A673 (cell line): ENCODE data around the gene IQGAP1. TPM values are rescaled to one million over a fixed set of nuclear protein-coding genes. Genes with fewer than 3 reads are reported as not detected.

Source experiments
- BruUV-seq: library from RNA; stranded (reverse); fragments of 400-500 nt; replicated peaks from 2 replicates; lab custom pipeline; 2021; lab: Mats Ljungman, UMichigan
- CTCF ChIA-PET: fragments of 300-600 bp; sonication (Branson Sonifier 250); formaldehyde crosslinking; loops from one replicate; lab custom pipeline; 2022; ENCODE audit warnings: antibody characterized with exemption; lab: Charles Lee
- POLR2A ChIA-PET: fragments of 300-600 bp; sonication (Branson Sonifier 250); formaldehyde crosslinking; loops from one replicate; lab custom pipeline; 2022; ENCODE audit warnings: antibody characterized with exemption; ENCODE audit not compliant: low non-redundant PET; lab: Charles Lee
- DNase-seq: peaks from one replicate; pipeline ENCODE4 v3.0.0-alpha.2; 2015; ENCODE audit warnings: low spot score
- H3K27ac ChIP-seq: fragments of 200-600 bp; sonication (generic); 2 replicates; pipeline ENCODE4 v1.5.1; 2016; ENCODE audit warnings: mixed run types, low read depth, mild to moderate bottlenecking, mixed read lengths, antibody characterized with exemption, low read length; ENCODE audit not compliant: poor library complexity, severe bottlenecking
- H3K27me3 ChIP-seq: fragments of 200-600 bp; sonication (generic); replicated peaks from 2 replicates; pipeline ENCODE4 v1.6.1; 2017; ENCODE audit warnings: mixed run types, low read depth, mild to moderate bottlenecking, mixed read lengths, antibody characterized with exemption, low read length; ENCODE audit not compliant: insufficient read depth, poor library complexity
- H3K36me3 ChIP-seq: fragments of 200-600 bp; sonication (generic); 2 replicates; pipeline ENCODE4 v1.6.1; 2016; ENCODE audit warnings: mixed run types, mild to moderate bottlenecking, mixed read lengths, antibody characterized with exemption, low read length; ENCODE audit not compliant: insufficient read depth, poor library complexity, severe bottlenecking
- H3K4me1 ChIP-seq: fragments of 200-600 bp; sonication (generic); 2 replicates; pipeline ENCODE4 v1.6.1; 2017; ENCODE audit warnings: mixed run types, mild to moderate bottlenecking, mixed read lengths, antibody characterized with exemption, low read length; ENCODE audit not compliant: insufficient read depth, poor library complexity, severe bottlenecking
- H3K4me3 ChIP-seq: fragments of 200-600 bp; sonication (generic); 2 replicates; pipeline ENCODE4 v1.5.1; 2016; ENCODE audit warnings: low read depth, mixed run types, mild to moderate bottlenecking, mixed read lengths, low read length; ENCODE audit not compliant: poor library complexity, severe bottlenecking
- H3K9me3 ChIP-seq: fragments of 200-600 bp; sonication (generic); 2 replicates; pipeline ENCODE4 v1.6.1; 2016; ENCODE audit warnings: mixed run types, low read depth, mild to moderate bottlenecking, mixed read lengths, antibody characterized with exemption, low read length; ENCODE audit not compliant: poor library complexity, severe bottlenecking
- CTCF ChIP-seq: fragments of 300-800, 200-600 bp; sonication (generic); conservative IDR thresholded peaks from 2 replicates; pipeline ENCODE4 v1.5.1; 2017; ENCODE audit warnings: low read depth, mild to moderate bottlenecking, antibody characterized with exemption, low read length, moderate library complexity, mixed read lengths
- EZH2 ChIP-seq: fragments of 200-600 bp; sonication (generic); IDR thresholded peaks from 2 replicates; pipeline ENCODE4 v1.6.1; 2017; ENCODE audit warnings: borderline replicate concordance, low read depth, mild to moderate bottlenecking, mixed read lengths, antibody characterized with exemption, low read length; ENCODE audit not compliant: poor library complexity, severe bottlenecking
- intact Hi-C: fragments of 100-400 bp; cut with micrococcal nuclease; formaldehyde crosslinking; loops from one replicate; pipeline ENCODE4 v1.10.0; 2022; ENCODE audit not compliant: unreplicated experiment
- total RNA-seq: library from RNA; stranded (reverse); gene quantifications from 2 replicates; pipeline ENCODE4 v1.2.3, GENCODE V29; 2021

IQGAP1 gene
- total RNA-seq, 1 experiment from 2014 or later: 119 TPM

GRCh38 chr15:90463381-90463780 lies 75.3 kb downstream of the IQGAP1 start:
- intact Hi-C loops: no loop called here
- ChIA-PET POLR2A (no interaction called here), CTCF (no interaction called here)
- no TSS peak for BruUV-seq
- Histone ChIP-seq H3K27ac (no peak overlapping the region), H3K36me3 (peaks cover 42% of the 10 kb centered on the region), H3K4me3 (no peak overlapping the region), H3K4me1 (peaks cover 9% of the 10 kb centered on the region), H3K9me3 (no peaks in the 10 kb centered on the region), H3K27me3 (no peaks in the 10 kb centered on the region)
- DNase-seq: no peak
- no peak for TF ChIP-seq CTCF
- TF ChIP-seq EZH2: no peak

GRCh38 chr15:90465140-90465929 lies 77.3 kb downstream of the IQGAP1 start:
- Histone ChIP-seq H3K4me3 (no peak overlapping the region), H3K4me1 (peaks cover 9% of the 10 kb centered on the region), H3K27me3 (no peaks in the 10 kb centered on the region), H3K27ac (no peak overlapping the region), H3K36me3 (peaks cover 39% of the 10 kb centered on the region), H3K9me3 (no peaks in the 10 kb centered on the region)
- TF ChIP-seq EZH2 (no peak), CTCF (no peak)
- POLR2A ChIA-PET: no interaction called here
- intact Hi-C loops: no loop called here
- CTCF ChIA-PET: no interaction called here
- peak; percentile 39 for DNase-seq
- BruUV-seq: no TSS peak

GRCh38 chr15:90465930-90466567 lies 78.0 kb downstream of the IQGAP1 start:
- Histone ChIP-seq H3K4me1 (peaks cover 9% of the 10 kb centered on the region), H3K4me3 (no peak overlapping the region), H3K9me3 (no peaks in the 10 kb centered on the region), H3K27ac (no peak overlapping the region), H3K27me3 (no peaks in the 10 kb centered on the region), H3K36me3 (peaks cover 39% of the 10 kb centered on the region)
- no peak for TF ChIP-seq CTCF
- TF ChIP-seq EZH2: no peak
- DNase-seq: no peak
- BruUV-seq: no TSS peak
- CTCF ChIA-PET: no interaction called here
- intact Hi-C loops: no loop called here
- POLR2A ChIA-PET: no interaction called here
